Measurements from ENCODE around the gene IL13RA2.

DNA sequence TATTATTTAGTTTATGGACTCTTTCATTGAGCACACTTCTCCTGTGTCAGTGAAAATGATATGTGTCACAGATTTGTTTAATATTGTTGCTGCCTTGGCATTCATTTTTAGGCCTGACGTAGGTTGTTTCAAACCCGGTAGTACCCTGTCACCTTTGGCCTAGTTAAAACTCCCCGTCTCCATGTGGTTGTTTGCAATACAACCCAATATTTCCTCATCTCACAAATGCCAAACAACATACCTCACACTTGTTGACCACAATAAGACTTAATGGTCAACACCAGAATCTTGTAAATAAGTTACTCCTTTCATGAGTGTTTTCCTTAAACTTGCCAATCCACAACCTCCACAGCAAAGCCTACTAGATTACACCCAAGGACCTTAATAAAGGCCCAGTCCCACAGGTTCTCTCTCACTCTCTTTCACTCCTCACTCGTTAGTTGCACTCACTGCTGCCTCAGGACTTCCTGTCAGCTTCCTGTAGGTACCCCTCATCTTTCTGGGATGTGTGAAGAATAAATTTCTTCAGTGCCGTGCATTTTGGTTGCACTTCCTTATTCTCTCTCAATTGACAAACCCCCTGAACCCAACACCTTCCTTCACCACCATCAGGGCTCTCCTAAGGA lies 31.3 kb downstream of the IL13RA2 start:
- TF ChIP-seq, protein P1, sequence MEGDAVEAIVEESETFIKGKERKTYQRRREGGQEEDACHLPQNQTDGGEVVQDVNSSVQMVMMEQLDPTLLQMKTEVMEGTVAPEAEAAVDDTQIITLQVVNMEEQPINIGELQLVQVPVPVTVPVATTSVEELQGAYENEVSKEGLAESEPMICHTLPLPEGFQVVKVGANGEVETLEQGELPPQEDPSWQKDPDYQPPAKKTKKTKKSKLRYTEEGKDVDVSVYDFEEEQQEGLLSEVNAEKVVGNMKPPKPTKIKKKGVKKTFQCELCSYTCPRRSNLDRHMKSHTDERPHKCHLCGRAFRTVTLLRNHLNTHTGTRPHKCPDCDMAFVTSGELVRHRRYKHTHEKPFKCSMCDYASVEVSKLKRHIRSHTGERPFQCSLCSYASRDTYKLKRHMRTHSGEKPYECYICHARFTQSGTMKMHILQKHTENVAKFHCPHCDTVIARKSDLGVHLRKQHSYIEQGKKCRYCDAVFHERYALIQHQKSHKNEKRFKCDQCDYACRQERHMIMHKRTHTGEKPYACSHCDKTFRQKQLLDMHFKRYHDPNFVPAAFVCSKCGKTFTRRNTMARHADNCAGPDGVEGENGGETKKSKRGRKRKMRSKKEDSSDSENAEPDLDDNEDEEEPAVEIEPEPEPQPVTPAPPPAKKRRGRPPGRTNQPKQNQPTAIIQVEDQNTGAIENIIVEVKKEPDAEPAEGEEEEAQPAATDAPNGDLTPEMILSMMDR (IDR thresholded peaks at IDR 0.05; ENCODE audit: low read depth, low read length): no peak
- TF ChIP-seq POLR2A (IDR thresholded peaks at IDR 0.05; ENCODE audit: extremely low read depth, insufficient read length): no peak
- TF ChIP-seq, protein P2, sequence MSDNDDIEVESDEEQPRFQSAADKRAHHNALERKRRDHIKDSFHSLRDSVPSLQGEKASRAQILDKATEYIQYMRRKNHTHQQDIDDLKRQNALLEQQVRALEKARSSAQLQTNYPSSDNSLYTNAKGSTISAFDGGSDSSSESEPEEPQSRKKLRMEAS (IDR thresholded peaks at IDR 0.05; ENCODE audit: low read depth, low read length): no peak
